GM12874 (cell line): Measurements from ENCODE around the gene GTF3C4.

ENCODE experiments used
- CTCF ChIP-seq: IDR thresholded peaks from 2 replicates; pipeline ENCODE4 v1.5.1; 2011; ENCODE audit warnings: low read depth, mild to moderate bottlenecking, control low read depth, low read length, moderate library complexity; ENCODE audit not compliant: insufficient read depth

GTF3C4 gene

GRCh38 chr9:132663117-132663516, 7.1 kb upstream of the GTF3C4 start:
- TF ChIP-seq CTCF, result no peak

- no peak for TF ChIP-seq CTCF
Observed at GRCh38 chr9:132663851-132664250, 6.4 kb upstream of the GTF3C4 start.

- TF ChIP-seq CTCF, result no peak
Observed at GRCh38 chr9:132669319-132669697, 956 bp upstream of the GTF3C4 start.

- TF ChIP-seq CTCF, result no peak
Observed at GRCh38 chr9:132669698-132670456, 387 bp upstream of the GTF3C4 start, which contains the start of gene DDX31. DDX31 (minus strand) TSS chr9:132669983; CDS start chr9:132669934, 49 bp downstream.

- no peak for TF ChIP-seq CTCF
Observed at GRCh38 chr9:132671620-132672412, 1.6 kb downstream of the GTF3C4 start.

- TF ChIP-seq CTCF, result no peak
Observed at GRCh38 chr9:132672413-132672690, 2.1 kb downstream of the GTF3C4 start.

GRCh38 chr9:132673355-132673754, 3.1 kb downstream of the GTF3C4 start:
- TF ChIP-seq CTCF, result no peak
